Measurements from ENCODE around the gene SERPINA3.
"Not testable (repeated sequence)": the region's sequence is repeated elsewhere in the genome, so short reads cannot be mapped to it uniquely, and the experiment has no call there.

The SERPINA3 gene

GRCh38 chr14:94586635-94587034 lies 25.6 kb upstream of the SERPINA3 start:
- no peak for DNase-seq

GRCh38 chr14:94588311-94588710 lies 23.9 kb upstream of the SERPINA3 start:
- no peak for DNase-seq

- no peak for DNase-seq
Measured at GRCh38 chr14:94591073-94591472, 21.1 kb upstream of the SERPINA3 start.

- DNase-seq = no peak
Measured at GRCh38 chr14:94591871-94592270, 20.3 kb upstream of the SERPINA3 start.

- DNase-seq = no peak
Measured at GRCh38 chr14:94592457-94592856, 19.7 kb upstream of the SERPINA3 start.

GRCh38 chr14:94593376-94593748 lies 18.8 kb upstream of the SERPINA3 start:
- no peak for DNase-seq

GRCh38 chr14:94593749-94594431 lies 18.3 kb upstream of the SERPINA3 start:
- no peak for DNase-seq

- DNase-seq = no peak
Measured at GRCh38 chr14:94594441-94594840, 17.8 kb upstream of the SERPINA3 start.

GRCh38 chr14:94595912-94596311 lies 16.3 kb upstream of the SERPINA3 start:
- DNase-seq = no peak

- no peak for DNase-seq
Measured at GRCh38 chr14:94596361-94596760, 15.8 kb upstream of the SERPINA3 start.

- no peak for DNase-seq
Measured at GRCh38 chr14:94597788-94598187, 14.4 kb upstream of the SERPINA3 start.

GRCh38 chr14:94598506-94598815 lies 13.7 kb upstream of the SERPINA3 start:
- no peak for DNase-seq

- DNase-seq = no peak
Measured at GRCh38 chr14:94598816-94599655, 13.2 kb upstream of the SERPINA3 start.

GRCh38 chr14:94599656-94600004 lies 12.6 kb upstream of the SERPINA3 start:
- no peak for DNase-seq

- DNase-seq = no peak
Measured at GRCh38 chr14:94600148-94600545, 12.0 kb upstream of the SERPINA3 start.

- no peak for DNase-seq
Measured at GRCh38 chr14:94601884-94602391, 10.3 kb upstream of the SERPINA3 start.

GRCh38 chr14:94602722-94603121 lies 9.5 kb upstream of the SERPINA3 start:
- DNase-seq = no peak

GRCh38 chr14:94605361-94605760 lies 6.8 kb upstream of the SERPINA3 start:
- DNase-seq = no peak

GRCh38 chr14:94608966-94609365 lies 3.2 kb upstream of the SERPINA3 start:
- not testable (repeated sequence) for DNase-seq

GRCh38 chr14:94611179-94611578 lies 1.0 kb upstream of the SERPINA3 start:
- no peak for DNase-seq

- no peak for DNase-seq
Measured at GRCh38 chr14:94612580-94613554, 676 bp downstream of the SERPINA3 start.

GRCh38 chr14:94613720-94614644 lies 1.8 kb downstream of the SERPINA3 start:
- DNase-seq = no peak
